ENCODE data around the gene PKD2. TPM values are rescaled to one million over a fixed set of nuclear protein-coding genes. Genes with fewer than 3 reads are reported as not detected.

The PKD2 gene
- total and polyA plus RNA-seq, 12 donors: 6.5 to 21.5 (median 14.4) TPM

- Histone ChIP-seq H3K9me3 (no peaks in the 10 kb centered on the region), H3K4me1 (peaks cover 2 to 79% (median 50%) of the 10 kb centered on the region in 9 donors), H3K27me3 (no peaks in the 10 kb centered on the region), H3K27ac (peak overlapping the region in 4 of 10 donors; percentile 3 to 92 (median 88)), H3K36me3 (peaks cover 0 to 15% (median 0%) of the 10 kb centered on the region in 9 donors), H3K4me3 (no peak overlapping the region)
- ATAC-seq (no peak), DNase-seq (no peak)
- WGBS, 2 donors: 79 to 90% methylated on average over 10 of the region's 10 CpGs
- no peak for TF ChIP-seq CTCF (IDR thresholded peaks at IDR 0.05)
- intact Hi-C loops (cut with DNase I): no loop called here
Observed at GRCh38 chr4:88015659-88016295, 8.3 kb downstream of the PKD2 start.

- intact Hi-C loops (cut with DNase I): no loop called here
- Histone ChIP-seq H3K27me3 (no peaks in the 10 kb centered on the region), H3K36me3 (peaks cover 0 to 33% (median 0%) of the 10 kb centered on the region in 9 donors), H3K4me3 (no peak overlapping the region), H3K27ac (peak overlapping the region; percentile 74 to 92 (median 79)), H3K9me3 (no peaks in the 10 kb centered on the region), H3K4me1 (peaks cover 0 to 74% (median 47%) of the 10 kb centered on the region in 9 donors)
- DNase-seq (peak in 1 of 2 donors; percentile 40), ATAC-seq (peak; percentile 81 to 95 (median 92))
- TF ChIP-seq CTCF (IDR thresholded peaks at IDR 0.05): no peak
- WGBS, 2 donors: 57 to 65% methylated on average over 7 of the region's 7 CpGs
Observed at GRCh38 chr4:88017516-88018297, 10.3 kb downstream of the PKD2 start.

- Histone ChIP-seq H3K9me3 (no peaks in the 10 kb centered on the region), H3K27ac (peak overlapping the region; percentile 67 to 92 (median 79)), H3K36me3 (peaks cover 0 to 39% (median 0%) of the 10 kb centered on the region in 9 donors), H3K4me1 (peaks cover 0 to 74% (median 40%) of the 10 kb centered on the region in 9 donors), H3K4me3 (no peak overlapping the region), H3K27me3 (no peaks in the 10 kb centered on the region)
- TF ChIP-seq CTCF (IDR thresholded peaks at IDR 0.05): no peak
- 61 to 68% methylated on average over 5 of the region's 5 CpGs for WGBS, 2 donors
- ATAC-seq (peak in 6 of 8 donors; percentile 53 to 75 (median 72)), DNase-seq (peak in 1 of 2 donors; percentile 54)
- intact Hi-C loops (cut with DNase I): no loop called here
Observed at GRCh38 chr4:88018466-88018865, 11.0 kb downstream of the PKD2 start.

GRCh38 chr4:88021824-88022223 lies 14.4 kb downstream of the PKD2 start:
- Histone ChIP-seq H3K4me1 (peaks cover 0 to 45% (median 26%) of the 10 kb centered on the region in 9 donors), H3K4me3 (no peak overlapping the region), H3K9me3 (peaks cover 0 to 16% (median 2%) of the 10 kb centered on the region in 11 donors), H3K27me3 (no peaks in the 10 kb centered on the region), H3K36me3 (peaks cover 0 to 61% (median 11%) of the 10 kb centered on the region in 9 donors), H3K27ac (no peak overlapping the region)
- no peak for TF ChIP-seq CTCF (IDR thresholded peaks at IDR 0.05)
- intact Hi-C loops (cut with DNase I): no loop called here
- ATAC-seq: no peak
- DNase-seq: no peak
